Mesangial cell (primary cell): ENCODE results near the gene PRDM8. TPM values are rescaled to one million over a fixed set of nuclear protein-coding genes. Genes with fewer than 3 reads are reported as not detected.

Experiments
- total RNA-seq: library from RNA; depleted of rRNA; stranded (reverse); fragments of >200 nt; gene quantifications from 2 replicates; pipeline ENCODE4 v1.2.3, GENCODE V29; 2015

Gene PRDM8
- total RNA-seq: 0.38 and 0.49 TPM in 2 replicates

DNA sequence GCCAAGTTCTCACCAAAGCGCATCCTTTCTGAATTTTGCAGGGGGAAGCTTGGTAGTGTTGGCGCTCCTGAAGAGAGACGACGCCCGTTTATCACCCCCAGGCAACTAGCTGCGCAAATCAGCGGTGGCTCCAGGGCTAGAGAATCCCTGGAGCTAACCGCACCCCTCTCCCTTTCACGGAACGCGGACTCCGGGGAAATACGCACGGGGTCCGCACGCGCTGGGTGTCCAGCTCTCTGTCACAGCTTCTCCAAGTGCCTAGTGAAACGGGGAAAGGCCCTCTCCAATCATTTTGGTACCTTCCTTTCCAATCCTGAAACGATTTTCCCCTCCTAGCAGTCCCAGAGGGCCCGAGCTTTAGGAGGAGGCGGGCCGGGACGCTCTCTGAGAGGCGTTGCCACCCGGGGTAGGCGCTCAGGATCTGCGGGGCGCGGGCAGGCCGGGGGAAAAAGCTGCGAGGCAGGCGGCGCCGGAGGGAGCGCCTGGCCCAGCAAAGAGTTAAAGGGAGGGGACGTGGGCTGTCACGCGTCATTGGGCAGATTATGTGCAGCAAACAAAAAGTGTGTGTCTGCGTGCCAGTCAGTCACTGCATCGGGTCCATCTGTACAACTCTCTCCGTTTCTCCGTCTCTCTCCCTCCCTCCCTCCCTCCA lies at the start of gene PRDM8:
Gene PRDM8, plus strand, starts transcription at position 582 of the 652 bp plus-strand sequence. CDS start 2,578 bp downstream, outside the sequence.

Other genes starting within 250 kb of the PRDM8 start
- 23.1 and 30.6 TPM in 2 replicates for gene ANTXR2, start 124.3 kb upstream of the PRDM8 start, total RNA-seq
- gene FGF5, start 69.2 kb downstream of the PRDM8 start, total RNA-seq: 3.5 and 4.7 TPM in 2 replicates
- gene CFAP299, start 138.2 kb downstream of the PRDM8 start, total RNA-seq: under 0.01 TPM in 1 of 2 replicates, not detected in the other